PC-3 (cell line): ENCODE data around the gene CYP4X1. TPM values are rescaled to one million over a fixed set of nuclear protein-coding genes. Genes with fewer than 3 reads are reported as not detected.
"Not testable (repeated sequence)": the region's sequence is repeated elsewhere in the genome, so short reads cannot be mapped to it uniquely, and the experiment has no call there.

Experiments used
- ATAC-seq: fragments of 200-7000 bp; cut with Tn5 transposase; 2 replicates; pipeline ENCODE4 v1.9.1; 2020; ENCODE audit warnings: mild to moderate bottlenecking, moderate library complexity
- BruUV-seq: library from RNA; stranded (reverse); fragments of 400-500 nt; replicated peaks from 2 replicates; lab custom pipeline; 2021; lab: Mats Ljungman, UMichigan
- CTCF ChIA-PET: fragments of 300-600 bp; sonication (Branson Sonifier 250); formaldehyde crosslinking; loops from one replicate; lab custom pipeline; 2022; ENCODE audit warnings: antibody characterized with exemption; lab: Charles Lee
- POLR2A ChIA-PET: fragments of 300-600 bp; sonication (Branson Sonifier 250); formaldehyde crosslinking; loops from one replicate; lab custom pipeline; 2022; ENCODE audit warnings: antibody characterized with exemption; ENCODE audit not compliant: unreplicated experiment; lab: Charles Lee
- DNase-seq: peaks from one replicate; pipeline ENCODE4 v3.0.0-alpha.2; 2015
- H2AFZ ChIP-seq: fragments of 300-600 bp; sonication (generic); 2 replicates; pipeline ENCODE4 v1.6.0; 2016; ENCODE audit warnings: antibody characterized with exemption, low read length
- H3F3A ChIP-seq: fragments of 300-600 bp; sonication (generic); one replicate; pipeline ENCODE4 v1.6.0; 2017; ENCODE audit warnings: antibody characterized with exemption, low read length, control low read depth, mild to moderate bottlenecking; ENCODE audit not compliant: unreplicated experiment
- H3K27ac ChIP-seq: fragments of 300-600 bp; sonication (generic); 2 replicates; pipeline ENCODE4 v1.5.1; 2016; ENCODE audit warnings: mild to moderate bottlenecking, low read length
- H3K27me3 ChIP-seq: fragments of 300-600 bp; sonication (generic); 2 replicates; pipeline ENCODE4 v1.6.1; 2016; ENCODE audit warnings: low read length, mixed read lengths
- H3K36me3 ChIP-seq: fragments of 300-600 bp; sonication (generic); 2 replicates; pipeline ENCODE4 v1.6.1; 2016; ENCODE audit warnings: low read depth, mixed run types, low read length, mixed read lengths
- H3K4me1 ChIP-seq: fragments of 300-600 bp; sonication (generic); 2 replicates; pipeline ENCODE4 v1.5.1; 2016; ENCODE audit warnings: low read length; ENCODE audit not compliant: insufficient read depth
- H3K4me2 ChIP-seq: fragments of 300-600 bp; sonication (generic); 2 replicates; pipeline ENCODE4 v1.6.0; 2016; ENCODE audit warnings: low read length
- H3K4me3 ChIP-seq: fragments of 300-600 bp; sonication (generic); 2 replicates; pipeline ENCODE4 v1.5.1; 2016; ENCODE audit warnings: mild to moderate bottlenecking, low read length, mixed read lengths
- H3K79me2 ChIP-seq: fragments of 300-600 bp; sonication (generic); 2 replicates; pipeline ENCODE4 v1.6.1; 2017; ENCODE audit warnings: low read length, mixed read lengths
- H3K9ac ChIP-seq: fragments of 300-600 bp; sonication (generic); 2 replicates; pipeline ENCODE4 v1.6.0; 2016; ENCODE audit warnings: mild to moderate bottlenecking, low read length
- H3K9me2 ChIP-seq: fragments of 300-600 bp; sonication (generic); replicated peaks from 2 replicates; pipeline ENCODE4 v1.6.1; 2016; ENCODE audit warnings: mixed run types, low read length, mixed read lengths
- H3K9me3 ChIP-seq: fragments of 300-600 bp; sonication (generic); 2 replicates; pipeline ENCODE4 v1.6.1; 2016; ENCODE audit warnings: low read length, mixed read lengths
- H4K20me1 ChIP-seq: fragments of 300-600 bp; sonication (generic); 2 replicates; pipeline ENCODE4 v1.6.1; 2016; ENCODE audit warnings: low read length, mixed read lengths
- CTCF ChIP-seq: fragments of 300-600 bp; sonication (generic); conservative IDR thresholded peaks from 2 replicates; pipeline ENCODE4 v1.5.1; 2017; ENCODE audit warnings: antibody characterized with exemption, low read depth, mild to moderate bottlenecking, low read length
- EZH2 ChIP-seq: fragments of 300-600 bp; sonication (generic); IDR thresholded peaks from one replicate; pipeline ENCODE4 v1.6.1; 2017; ENCODE audit warnings: antibody characterized with exemption, mild to moderate bottlenecking, low read length; ENCODE audit not compliant: unreplicated experiment
- EZH2phosphoT487 ChIP-seq: fragments of 300-600 bp; sonication (generic); IDR thresholded peaks from 2 replicates; pipeline ENCODE4 v1.6.1; 2018; ENCODE audit warnings: mild to moderate bottlenecking, antibody characterized with exemption, low read length, borderline replicate concordance
- intact Hi-C: fragments of 100-400 bp; cut with micrococcal nuclease; formaldehyde crosslinking; loops from 2 replicates; pipeline ENCODE4 v1.9.0; 2023
- total RNA-seq: library from RNA; depleted of rRNA; stranded (reverse); fragments of >200 nt; gene quantifications from 2 replicates; pipeline ENCODE4 v1.2.3, GENCODE V29; 2014

The CYP4X1 gene
- total RNA-seq, 1 experiment from 2014 or later = 1.0 TPM

GRCh38 chr1:46996659-46997281 lies 26.7 kb upstream of the CYP4X1 start:
- H3K79me2 ChIP-seq = no peaks in the 10 kb centered on the region
- ChIA-PET CTCF (no interaction called here), POLR2A (no interaction called here)
- H3F3A ChIP-seq = no peaks in the 10 kb centered on the region
- no peak overlapping the region for H3K4me3 ChIP-seq
- no peaks in the 10 kb centered on the region for H3K4me1 ChIP-seq
- no peaks in the 10 kb centered on the region for H3K36me3 ChIP-seq
- H3K9me2 ChIP-seq = no peaks in the 10 kb centered on the region
- no TSS peak for BruUV-seq
- no peak overlapping the region for H3K27ac ChIP-seq
- H3K27me3 ChIP-seq = peaks cover 25% of the 10 kb centered on the region
- H3K9me3 ChIP-seq = no peaks in the 10 kb centered on the region
- TF ChIP-seq CTCF (no peak), EZH2 (no peak), EZH2phosphoT487 (no peak)
- no peaks in the 10 kb centered on the region for H4K20me1 ChIP-seq
- peak; percentile 19 for DNase-seq
- no peak overlapping the region for H3K4me2 ChIP-seq
- H2AFZ ChIP-seq = no peak overlapping the region
- no peak overlapping the region for H3K9ac ChIP-seq
- intact Hi-C loops = no loop called here
- ATAC-seq = no peak; the same call in 1 of the 2 replicates

GRCh38 chr1:47002211-47002610 lies 21.3 kb upstream of the CYP4X1 start:
- peaks cover 19% of the 10 kb centered on the region for H3K27me3 ChIP-seq
- DNase-seq (peak; percentile 36), ATAC-seq (peak; percentile 37; the same call in 1 of the 2 replicates)
- no peak overlapping the region for H3K4me2 ChIP-seq
- no peaks in the 10 kb centered on the region for H4K20me1 ChIP-seq
- CTCF ChIA-PET = interaction anchor here (0.7 kb wide), 1 partner anchor 1509 kb away, joined by 4 read pairs; no protein-coding TSS in a partner anchor
- H3K27ac ChIP-seq = no peak overlapping the region
- no peaks in the 10 kb centered on the region for H3K36me3 ChIP-seq
- BruUV-seq = no TSS peak
- no peak overlapping the region for H2AFZ ChIP-seq
- no peaks in the 10 kb centered on the region for H3F3A ChIP-seq
- POLR2A ChIA-PET = no interaction called here
- no peak for TF ChIP-seq EZH2
- TF ChIP-seq CTCF = peak; percentile 70
- no peak for TF ChIP-seq EZH2phosphoT487
- no peaks in the 10 kb centered on the region for H3K79me2 ChIP-seq
- no peak overlapping the region for H3K9ac ChIP-seq
- H3K9me3 ChIP-seq = no peaks in the 10 kb centered on the region
- no peaks in the 10 kb centered on the region for H3K4me1 ChIP-seq
- H3K4me3 ChIP-seq = no peak overlapping the region
- H3K9me2 ChIP-seq = no peaks in the 10 kb centered on the region
- intact Hi-C loops = loop anchor here (10.0 kb wide), 1 partner anchor 173 kb away; no protein-coding TSS in a partner anchor

GRCh38 chr1:47003896-47004403 lies 19.5 kb upstream of the CYP4X1 start:
- Histone ChIP-seq H3K27me3 (peaks cover 12% of the 10 kb centered on the region; the same call in 1 of the 2 replicates), H4K20me1 (no peaks in the 10 kb centered on the region), H3K79me2 (no peaks in the 10 kb centered on the region), H3K27ac (no peak overlapping the region), H3K4me2 (peak overlapping the region; percentile 74), H3F3A (no peaks in the 10 kb centered on the region), H3K4me1 (no peaks in the 10 kb centered on the region), H3K9me2 (no peaks in the 10 kb centered on the region), H3K36me3 (no peaks in the 10 kb centered on the region), H2AFZ (peak overlapping the region; percentile 70), H3K9ac (no peak overlapping the region), H3K9me3 (no peaks in the 10 kb centered on the region), H3K4me3 (peak overlapping the region; percentile 54)
- no TSS peak for BruUV-seq
- CTCF ChIA-PET = no interaction called here
- DNase-seq = no peak
- intact Hi-C loops = loop anchor here (10.0 kb wide), 1 partner anchor 171 kb away; no protein-coding TSS in a partner anchor
- no peak for TF ChIP-seq EZH2
- no peak for TF ChIP-seq CTCF
- TF ChIP-seq EZH2phosphoT487 = no peak
- POLR2A ChIA-PET = interaction anchor here (0.6 kb wide), 1 partner anchor 624 kb away, joined by 7 read pairs; no protein-coding TSS in a partner anchor
- ATAC-seq = peak; percentile 48

GRCh38 chr1:47006437-47006836 lies 17.0 kb upstream of the CYP4X1 start:
- POLR2A ChIA-PET, H4K20me1 ChIP-seq, BruUV-seq, DNase-seq, H3K36me3 ChIP-seq, H3K9me3 ChIP-seq, H3K27me3 ChIP-seq, H3K79me2 ChIP-seq, CTCF ChIA-PET, ATAC-seq, H3K4me2 ChIP-seq, H3K27ac ChIP-seq, H3K9me2 ChIP-seq, H2AFZ ChIP-seq, H3F3A ChIP-seq, H3K4me1 ChIP-seq, H3K9ac ChIP-seq, H3K4me3 ChIP-seq: not testable (repeated sequence)
- intact Hi-C loops = loop anchor here (10.0 kb wide), 1 partner anchor 168 kb away; no protein-coding TSS in a partner anchor
